K562 (cell line): Measurements from ENCODE around the gene GLIPR2. TPM values are rescaled to one million over a fixed set of nuclear protein-coding genes. Genes with fewer than 3 reads are reported as not detected.

Experiments
- ATF2 ChIP-seq: sonication (generic); formaldehyde crosslinking; IDR thresholded peaks from 2 replicates; pipeline ENCODE4 v1.8.1; 2022; ENCODE audit warnings: missing genetic modification reagents
- BCL6 ChIP-seq: fragments of 250-450 bp; sonication (Bioruptor Pico); IDR thresholded peaks from 2 replicates; pipeline ENCODE4 v1.4.0; 2020
- BHLHE40 ChIP-seq: IDR thresholded peaks from 2 replicates; pipeline ENCODE4 v1.6.1; 2011; ENCODE audit warnings: low read length, improper control_type of control experiment
- CBFA2T2 ChIP-seq: fragments of 450-650 bp; conservative IDR thresholded peaks from 2 replicates; pipeline ENCODE4 v1.6.1; 2017; ENCODE audit warnings: mild to moderate bottlenecking
- DLX4 ChIP-seq: fragments of 250-450 bp; sonication (Bioruptor Pico); IDR thresholded peaks from 2 replicates; pipeline ENCODE4 v1.6.1; 2021; ENCODE audit warnings: mild to moderate bottlenecking
- DPF2 ChIP-seq: fragments of 450-650 bp; IDR thresholded peaks from 2 replicates; pipeline ENCODE4 v1.6.1; 2016
- E2F1 ChIP-seq: sonication (generic); formaldehyde crosslinking; IDR thresholded peaks from 2 replicates; pipeline ENCODE4 v1.8.1; 2023; ENCODE audit warnings: mild to moderate bottlenecking, missing genetic modification reagents, moderate library complexity
- JUND ChIP-seq, 2 experiments: IDR thresholded peaks; 2 replicates in 1 of 2; 3 replicates in 1 of 2; pipeline ENCODE4 v1.6.1; 2011; ENCODE audit warnings: borderline replicate concordance in 2 of 2, low read depth in 2 of 2, low read length in 2 of 2, improper control_type of control experiment in 1 of 2, missing biosample characterization in 1 of 2, missing genetic modification characterization in 1 of 2, missing genetic modification reagents in 1 of 2
- KAT2B ChIP-seq: IDR thresholded peaks from one replicate; pipeline ENCODE4 v1.6.1; 2012; ENCODE audit warnings: low read depth, mild to moderate bottlenecking, control low read depth, inconsistent platforms, low read length, moderate library complexity
- KLF13 ChIP-seq: fragments of 450-650 bp; IDR thresholded peaks from 2 replicates; pipeline ENCODE4 v1.6.1; 2016; ENCODE audit warnings: missing genetic modification characterization, low read depth, mild to moderate bottlenecking, missing compliant biosample characterization, moderate library complexity, borderline replicate concordance
- RHOXF2B ChIP-seq: fragments of 250-450 bp; sonication (Bioruptor Pico); conservative IDR thresholded peaks from 2 replicates; pipeline ENCODE4 v1.5.1; 2021
- RNF219 ChIP-seq: fragments of 250-450 bp; sonication (Bioruptor Pico); IDR thresholded peaks from 2 replicates; pipeline ENCODE4 v1.5.0; 2022; ENCODE audit warnings: mild to moderate bottlenecking
- TSHZ1 ChIP-seq: fragments of 250-450 bp; sonication (Bioruptor Pico); IDR thresholded peaks from 2 replicates; pipeline ENCODE4 v1.4.0; 2020; ENCODE audit warnings: mild to moderate bottlenecking, moderate library complexity
- ZNF12 ChIP-seq: sonication (generic); formaldehyde crosslinking; IDR thresholded peaks from 2 replicates; pipeline ENCODE4 v1.4.0; 2020; ENCODE audit warnings: mild to moderate bottlenecking, missing genetic modification reagents
- ZNF395 ChIP-seq: fragments of 200-800 bp; sonication (Bioruptor generic); IDR thresholded peaks from 2 replicates; pipeline ENCODE4 v1.6.1; 2017; ENCODE audit warnings: missing genetic modification characterization, missing compliant biosample characterization
- ZNF449 ChIP-seq: fragments of 250-450 bp; sonication (Bioruptor Pico); IDR thresholded peaks from 2 replicates; pipeline ENCODE4 v1.8.0; 2022; ENCODE audit warnings: moderate library complexity, mild to moderate bottlenecking, inconsistent platforms
- polyA plus RNA-seq, 8 experiments: library from polyadenylated mRNA; depleted of rRNA in 4 of 8; stranded (reverse) in 5 of 8; unstranded in 3 of 8; fragments of >200 nt; fragmentation: Nextera tagmentation in 2 of 8; fragmentation: Illumina TruSeq in 1 of 8; extraction: Ambion mirVana in 2 of 8; extraction: Trizol in 1 of 8; gene quantifications; 2 replicates each; pipeline versions ENCODE4 v1.2.1 to v1.2.3, GENCODE V29; 2011 to 2014; ENCODE audit warnings: inconsistent platforms in 1 of 8, missing spikeins in 1 of 8
- total RNA-seq, 7 experiments: library from RNA; depleted of rRNA in 6 of 7; stranded (reverse); fragments of >200 nt in 6 of 7; fragmentation: Illumina TruSeq in 2 of 7; extraction: Trizol in 2 of 7; gene quantifications; 2 replicates each; pipeline versions ENCODE4 v1.2.1 to v1.2.3, GENCODE V29; 2011 to 2021; ENCODE audit warnings: low replicate concordance in 1 of 7

Gene GLIPR2
- total and polyA plus RNA-seq, 9 of the 15 experiments (the other 6 are each of a cell fraction or from before 2014, with no cell fraction given), result 1.4 to 8.8 (median 2.9) TPM

- TF ChIP-seq TSHZ1 (CRISPR knock-in tag), result no peak
- no peak for TF ChIP-seq KAT2B
- TF ChIP-seq BHLHE40, result no peak
- TF ChIP-seq RHOXF2B (CRISPR knock-in tag), result no peak
- TF ChIP-seq ZNF12, result no peak
- TF ChIP-seq RNF219, result no peak
- TF ChIP-seq E2F1, result no peak
- TF ChIP-seq CBFA2T2, result 0 out of 2 replicates have a peak, but pooled peaks have one; percentile 6
- TF ChIP-seq DPF2, result no peak; the same call in 1 of the 2 replicates
- no peak for TF ChIP-seq ZNF449 (CRISPR knock-in tag)
- TF ChIP-seq DLX4, result no peak
- TF ChIP-seq JUND (IDR thresholded peaks at IDR 0.05; ENCODE audit: borderline replicate concordance, low read depth, low read length), result peak; percentile 58; the same call in 1 of the 2 replicates
- TF ChIP-seq JUND (tag; IDR thresholded peaks at IDR 0.05; ENCODE audit: borderline replicate concordance, low read depth, low read length), result peak; percentile 51; the same call in 2 of the 3 replicates
- no peak for TF ChIP-seq ZNF395 (CRISPR knock-in tag)
- no peak for TF ChIP-seq KLF13 (tag)
- no peak for TF ChIP-seq BCL6 (CRISPR knock-in tag)
- no peak for TF ChIP-seq ATF2 (CRISPR knock-in tag)
Measured at GRCh38 chr9:36169166-36169565, 32.6 kb downstream of the GLIPR2 start, which contains the start of gene CCIN (continued).
